Keratinocyte (primary cell): Measurements from ENCODE around the gene TMEM271.
"Not testable (repeated sequence)": the region's sequence is repeated elsewhere in the genome, so short reads cannot be mapped to it uniquely, and the experiment has no call there.

ENCODE experiments used
- EZH2 ChIP-seq: IDR thresholded peaks from one replicate; pipeline ENCODE4 v1.6.1; 2012; ENCODE audit warnings: inconsistent platforms, mild to moderate bottlenecking, low read length, moderate library complexity
- TF ChIP-seq, protein P1 (sequence below), 3 experiments: IDR thresholded peaks in 1 of 3; conservative IDR thresholded peaks in 1 of 3; optimal IDR thresholded peaks in 1 of 3; 2 replicates in 2 of 3; 3 replicates in 1 of 3; pipeline versions ENCODE3 to v1.5.1; 2011; ENCODE audit warnings: low read length in 3 of 3, mild to moderate bottlenecking in 3 of 3, moderate library complexity in 2 of 3, control low read depth in 1 of 3, inconsistent platforms in 1 of 3; ENCODE audit not compliant: insufficient read depth in 2 of 3; ENCODE audit errors: extremely low read depth in 1 of 3

DNA sequence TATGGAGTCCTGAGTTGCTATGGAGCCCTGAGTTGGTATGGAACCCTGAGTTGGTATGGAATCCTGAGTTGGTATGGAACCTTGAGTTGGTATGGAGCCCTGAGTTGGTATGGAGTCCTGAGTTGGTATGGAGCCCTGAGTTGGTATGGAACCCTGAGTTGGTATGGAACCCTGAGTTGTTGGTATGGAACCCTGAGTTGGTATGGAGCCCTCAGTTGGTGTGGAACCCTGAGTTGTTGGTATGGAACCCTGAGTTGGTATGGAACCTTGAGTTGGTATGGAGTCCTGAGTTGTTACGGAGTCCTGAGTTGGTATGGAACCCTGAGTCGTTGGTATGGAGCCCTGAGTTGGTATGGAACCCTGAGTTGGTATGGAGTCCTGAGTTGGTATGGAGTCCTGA, 13.6 kb downstream of the TMEM271 start:
- TF ChIP-seq, protein P1, sequence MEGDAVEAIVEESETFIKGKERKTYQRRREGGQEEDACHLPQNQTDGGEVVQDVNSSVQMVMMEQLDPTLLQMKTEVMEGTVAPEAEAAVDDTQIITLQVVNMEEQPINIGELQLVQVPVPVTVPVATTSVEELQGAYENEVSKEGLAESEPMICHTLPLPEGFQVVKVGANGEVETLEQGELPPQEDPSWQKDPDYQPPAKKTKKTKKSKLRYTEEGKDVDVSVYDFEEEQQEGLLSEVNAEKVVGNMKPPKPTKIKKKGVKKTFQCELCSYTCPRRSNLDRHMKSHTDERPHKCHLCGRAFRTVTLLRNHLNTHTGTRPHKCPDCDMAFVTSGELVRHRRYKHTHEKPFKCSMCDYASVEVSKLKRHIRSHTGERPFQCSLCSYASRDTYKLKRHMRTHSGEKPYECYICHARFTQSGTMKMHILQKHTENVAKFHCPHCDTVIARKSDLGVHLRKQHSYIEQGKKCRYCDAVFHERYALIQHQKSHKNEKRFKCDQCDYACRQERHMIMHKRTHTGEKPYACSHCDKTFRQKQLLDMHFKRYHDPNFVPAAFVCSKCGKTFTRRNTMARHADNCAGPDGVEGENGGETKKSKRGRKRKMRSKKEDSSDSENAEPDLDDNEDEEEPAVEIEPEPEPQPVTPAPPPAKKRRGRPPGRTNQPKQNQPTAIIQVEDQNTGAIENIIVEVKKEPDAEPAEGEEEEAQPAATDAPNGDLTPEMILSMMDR (optimal IDR thresholded peaks at IDR 0.05 in 1 of 3, IDR thresholded peaks at IDR 0.05 in 1 of 3, conservative IDR thresholded peaks at IDR 0.05 in 1 of 3; ENCODE audit: extremely low read depth in 1 of 3, insufficient read depth in 2 of 3, low read length in 3 of 3): not testable (repeated sequence)
- not testable (repeated sequence) for TF ChIP-seq EZH2
